OCI-LY1 (cell line): ENCODE results near the gene SAMD13.

Source experiments
- H2AFZ ChIP-seq: fragments of 200-600 bp; sonication (generic), shearing (Covaris generic); 2 replicates; pipeline ENCODE4 v1.6.0; 2014; ENCODE audit warnings: antibody characterized with exemption, mild to moderate bottlenecking, low read length
- H3F3A ChIP-seq: fragments of 200-600 bp; sonication (generic), shearing (Covaris generic); 2 replicates; pipeline ENCODE4 v1.6.0; 2014; ENCODE audit warnings: mild to moderate bottlenecking, antibody characterized with exemption, low read length, moderate library complexity; ENCODE audit not compliant: insufficient read depth
- H3K27ac ChIP-seq: fragments of 200-600 bp; sonication (generic); 2 replicates; pipeline ENCODE4 v1.5.1; 2014; ENCODE audit warnings: low read length, mixed run types, mild to moderate bottlenecking, low read depth; ENCODE audit not compliant: poor library complexity, severe bottlenecking
- H3K27me3 ChIP-seq: fragments of 200-600 bp; sonication (generic); 2 replicates; pipeline ENCODE4 v1.6.0; 2014; ENCODE audit warnings: antibody characterized with exemption, mild to moderate bottlenecking, low read length, moderate library complexity; ENCODE audit not compliant: insufficient read depth
- H3K36me3 ChIP-seq: fragments of 200-600 bp; sonication (generic); 2 replicates; pipeline ENCODE4 v1.6.1; 2014; ENCODE audit warnings: mild to moderate bottlenecking, antibody characterized with exemption, low read length, moderate library complexity, mixed read lengths; ENCODE audit not compliant: insufficient read depth
- H3K4me1 ChIP-seq: fragments of 200-600 bp; sonication (generic); 2 replicates; pipeline ENCODE4 v1.5.1; 2014; ENCODE audit warnings: mild to moderate bottlenecking, low read length, moderate library complexity; ENCODE audit not compliant: insufficient read depth, severe bottlenecking
- H3K4me2 ChIP-seq: fragments of 200-600 bp; sonication (generic), shearing (Covaris generic); 2 replicates; pipeline ENCODE4 v1.6.1; 2014; ENCODE audit warnings: low read length
- H3K4me3 ChIP-seq: fragments of 200-600 bp; sonication (generic); 2 replicates; pipeline ENCODE4 v1.5.1; 2014; ENCODE audit warnings: low read length, low read depth, mild to moderate bottlenecking, mixed read lengths; ENCODE audit not compliant: poor library complexity, severe bottlenecking
- H3K79me2 ChIP-seq: fragments of 200-600 bp; shearing (Covaris generic); 2 replicates; pipeline ENCODE4 v1.6.1; 2016; ENCODE audit warnings: mixed run types, low read length, mixed read lengths; ENCODE audit not compliant: insufficient read depth
- H3K9ac ChIP-seq: fragments of 200-600 bp; sonication (generic), shearing (Covaris generic); 2 replicates; pipeline ENCODE4 v1.6.1; 2014; ENCODE audit warnings: mild to moderate bottlenecking, low read length, mixed read lengths
- H3K9me2 ChIP-seq: fragments of 200-600 bp; sonication (generic), shearing (Covaris generic); 2 replicates; pipeline ENCODE4 v1.6.1; 2014; ENCODE audit warnings: low read depth, mild to moderate bottlenecking, low read length, mixed read lengths
- H3K9me3 ChIP-seq: fragments of 200-600 bp; shearing (Covaris generic); 2 replicates; pipeline ENCODE4 v1.6.1; 2014; ENCODE audit warnings: low read length, mixed read lengths
- H4K20me1 ChIP-seq: fragments of 200-600 bp; sonication (generic), shearing (Covaris generic); 2 replicates; pipeline ENCODE4 v1.6.0; 2016; ENCODE audit warnings: mild to moderate bottlenecking, low read length; ENCODE audit not compliant: insufficient read depth
- EZH2 ChIP-seq: fragments of 200-600 bp; sonication (generic), shearing (Covaris generic); IDR thresholded peaks from 2 replicates; pipeline ENCODE4 v1.8.0; 2017; ENCODE audit warnings: borderline replicate concordance, mixed run types, mild to moderate bottlenecking, antibody characterized with exemption, low read length, moderate library complexity, mixed read lengths
- TF ChIP-seq, protein P1 (sequence below): fragments of 200-600 bp; sonication (generic), shearing (Covaris generic); IDR thresholded peaks from 2 replicates; pipeline ENCODE4 v1.5.1; 2017; ENCODE audit warnings: mild to moderate bottlenecking, antibody characterized with exemption, low read length, moderate library complexity, mixed read lengths

Gene SAMD13

DNA sequence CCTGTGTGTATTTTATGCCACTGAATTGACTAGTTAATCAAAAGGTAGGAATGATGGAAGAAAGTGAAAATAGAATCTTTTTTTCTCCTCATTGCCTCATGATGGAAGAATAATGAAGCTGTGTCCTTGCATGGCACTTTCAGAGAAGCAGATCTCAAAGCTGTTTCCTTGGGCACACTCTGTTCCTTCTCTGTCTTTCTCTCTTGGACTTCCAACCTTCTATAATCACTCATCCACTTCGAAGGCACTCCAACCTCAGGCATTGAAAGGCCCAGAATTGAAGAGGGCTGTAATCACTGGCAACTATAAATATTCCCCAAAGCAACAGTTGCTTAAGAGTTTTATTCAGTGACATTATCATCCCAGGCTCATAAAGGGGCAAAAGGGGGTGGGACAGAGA is 65.7 kb downstream of the SAMD13 start:
- Histone ChIP-seq H3K9me2 (no peaks in the 10 kb centered on the region), H3K4me3 (no peak overlapping the region), H4K20me1 (no peaks in the 10 kb centered on the region), H3K79me2 (no peaks in the 10 kb centered on the region), H3K9ac (no peak overlapping the region), H3K9me3 (no peaks in the 10 kb centered on the region), H3K36me3 (no peaks in the 10 kb centered on the region), H3K27ac (no peak overlapping the region), H3K27me3 (no peaks in the 10 kb centered on the region), H3F3A (no peaks in the 10 kb centered on the region), H3K4me2 (no peak overlapping the region), H3K4me1 (peaks cover 16% of the 10 kb centered on the region), H2AFZ (no peak overlapping the region)
- TF ChIP-seq EZH2, result no peak
- TF ChIP-seq, protein P1, sequence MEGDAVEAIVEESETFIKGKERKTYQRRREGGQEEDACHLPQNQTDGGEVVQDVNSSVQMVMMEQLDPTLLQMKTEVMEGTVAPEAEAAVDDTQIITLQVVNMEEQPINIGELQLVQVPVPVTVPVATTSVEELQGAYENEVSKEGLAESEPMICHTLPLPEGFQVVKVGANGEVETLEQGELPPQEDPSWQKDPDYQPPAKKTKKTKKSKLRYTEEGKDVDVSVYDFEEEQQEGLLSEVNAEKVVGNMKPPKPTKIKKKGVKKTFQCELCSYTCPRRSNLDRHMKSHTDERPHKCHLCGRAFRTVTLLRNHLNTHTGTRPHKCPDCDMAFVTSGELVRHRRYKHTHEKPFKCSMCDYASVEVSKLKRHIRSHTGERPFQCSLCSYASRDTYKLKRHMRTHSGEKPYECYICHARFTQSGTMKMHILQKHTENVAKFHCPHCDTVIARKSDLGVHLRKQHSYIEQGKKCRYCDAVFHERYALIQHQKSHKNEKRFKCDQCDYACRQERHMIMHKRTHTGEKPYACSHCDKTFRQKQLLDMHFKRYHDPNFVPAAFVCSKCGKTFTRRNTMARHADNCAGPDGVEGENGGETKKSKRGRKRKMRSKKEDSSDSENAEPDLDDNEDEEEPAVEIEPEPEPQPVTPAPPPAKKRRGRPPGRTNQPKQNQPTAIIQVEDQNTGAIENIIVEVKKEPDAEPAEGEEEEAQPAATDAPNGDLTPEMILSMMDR, result no peak

DNA sequence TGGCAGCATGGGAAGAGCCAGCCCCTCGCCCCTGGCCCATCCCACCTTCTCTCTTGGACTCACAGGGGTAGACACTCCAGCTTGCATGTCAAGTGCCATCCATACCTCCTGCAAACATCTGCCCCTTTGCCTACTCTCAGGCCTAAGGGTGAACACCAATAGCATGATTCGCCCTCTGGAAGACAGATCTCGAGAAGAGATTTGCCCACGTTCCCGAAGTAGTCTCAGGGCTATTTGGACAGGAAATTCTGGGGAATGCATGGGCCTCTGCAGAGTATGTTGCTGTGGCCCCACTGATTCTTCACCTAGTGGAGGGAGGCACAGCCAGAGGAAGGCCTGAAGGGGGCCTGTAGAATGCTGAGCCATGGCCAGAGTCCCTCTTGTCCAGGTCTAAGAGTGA is 66.9 kb downstream of the SAMD13 start:
- H3K9me2 ChIP-seq, result no peaks in the 10 kb centered on the region
- H3K79me2 ChIP-seq, result no peaks in the 10 kb centered on the region
- no peaks in the 10 kb centered on the region for H3K9me3 ChIP-seq
- no peaks in the 10 kb centered on the region for H3F3A ChIP-seq
- H3K4me2 ChIP-seq, result no peak overlapping the region
- H3K9ac ChIP-seq, result no peak overlapping the region
- H3K36me3 ChIP-seq, result no peaks in the 10 kb centered on the region
- TF ChIP-seq, protein P1, result no peak
- TF ChIP-seq EZH2, result no peak
- H3K27ac ChIP-seq, result no peak overlapping the region
- H3K27me3 ChIP-seq, result no peaks in the 10 kb centered on the region
- peaks cover 16% of the 10 kb centered on the region for H3K4me1 ChIP-seq
- H4K20me1 ChIP-seq, result no peaks in the 10 kb centered on the region
- no peak overlapping the region for H2AFZ ChIP-seq
- no peak overlapping the region for H3K4me3 ChIP-seq

DNA sequence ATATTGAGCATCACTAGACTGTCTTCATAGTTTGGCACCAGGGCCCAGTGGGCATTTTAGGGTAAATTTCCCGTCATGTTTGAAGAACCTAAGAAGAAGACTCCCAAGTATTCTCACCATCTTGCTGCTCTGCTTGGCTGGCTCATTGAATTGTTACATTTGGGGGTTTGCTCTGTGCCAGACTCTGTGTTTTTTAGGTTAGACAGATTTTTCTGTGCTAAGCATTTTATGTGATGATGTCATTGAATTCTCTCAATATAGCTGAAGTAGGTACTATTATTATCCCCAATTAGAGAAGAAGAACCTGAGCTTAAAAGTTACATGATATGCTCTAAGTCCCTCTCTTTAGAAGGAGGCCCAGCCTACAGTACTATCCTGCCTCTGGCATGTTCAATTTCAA is 68.8 kb downstream of the SAMD13 start:
- no peak overlapping the region for H3K9ac ChIP-seq

More for the DNA sequence above, 68.8 kb downstream of the SAMD13 start:
- Histone ChIP-seq H3K4me2 (no peak overlapping the region), H3K27ac (no peak overlapping the region), H4K20me1 (no peaks in the 10 kb centered on the region), H3K9me2 (no peaks in the 10 kb centered on the region), H3K4me3 (no peak overlapping the region), H3K4me1 (peaks cover 15% of the 10 kb centered on the region), H3F3A (no peaks in the 10 kb centered on the region), H3K36me3 (no peaks in the 10 kb centered on the region), H3K79me2 (no peaks in the 10 kb centered on the region), H2AFZ (no peak overlapping the region), H3K27me3 (no peaks in the 10 kb centered on the region), H3K9me3 (no peaks in the 10 kb centered on the region)
- TF ChIP-seq, protein P1, result no peak
- TF ChIP-seq EZH2, result no peak
